CD4-positive, alpha-beta memory T cell (primary cell): ENCODE data around the gene DISP2. TPM values are rescaled to one million over a fixed set of nuclear protein-coding genes. Genes with fewer than 3 reads are reported as not detected.

Source experiments
- CTCF ChIA-PET: fragments of 350-600 bp; sonication (Branson Sonifier 250); formaldehyde crosslinking; loops from one replicate; lab custom pipeline; 2021; ENCODE audit warnings: inconsistent platforms; ENCODE audit not compliant: partially characterized antibody; lab: Charles Lee
- POLR2A ChIA-PET: fragments of 350-600 bp; sonication (Branson Sonifier 250); formaldehyde crosslinking; loops from one replicate; lab custom pipeline; 2021; ENCODE audit not compliant: partially characterized antibody; lab: Charles Lee
- DNase-seq, 5 donors: peaks; one replicate each; pipeline versions ENCODE4 v3.0.0 to v3.0.0-alpha.2; 2020 to 2022; ENCODE audit warnings: mixed read lengths in 1 of 5
- H3K27ac ChIP-seq: one replicate; pipeline ENCODE4 v1.7.0; 2013; ENCODE audit warnings: low read depth, low read length
- H3K27me3 ChIP-seq: 2 replicates; pipeline ENCODE4 v1.7.0; 2013; ENCODE audit warnings: mild to moderate bottlenecking, low read length, moderate library complexity; ENCODE audit not compliant: insufficient read depth
- H3K36me3 ChIP-seq: 2 replicates; pipeline ENCODE4 v1.7.0; 2013; ENCODE audit warnings: mild to moderate bottlenecking, low read length, moderate library complexity; ENCODE audit not compliant: insufficient read depth
- H3K4me1 ChIP-seq: 2 replicates; pipeline ENCODE4 v1.7.0; 2013; ENCODE audit warnings: mild to moderate bottlenecking, low read length, moderate library complexity; ENCODE audit not compliant: insufficient read depth
- H3K4me3 ChIP-seq, 2 donors: one replicate each; pipeline ENCODE4 v1.7.0; 2013; ENCODE audit warnings: low read length in 2 of 2, mild to moderate bottlenecking in 1 of 2
- H3K9me3 ChIP-seq, 2 donors: one replicate each; pipeline ENCODE4 v1.7.0; 2013; ENCODE audit warnings: low read length in 2 of 2, control low read depth in 1 of 2; ENCODE audit not compliant: control insufficient read depth in 1 of 2
- H3K27ac Mint-ChIP-seq, 7 donors: one replicate each; pipeline ENCODE4 v1.8.0; 2020 to 2021; ENCODE audit warnings: mixed read lengths in 7 of 7, mild to moderate bottlenecking in 6 of 7, inconsistent platforms in 3 of 7, moderate library complexity in 3 of 7
- H3K27me3 Mint-ChIP-seq, 2 donors: one replicate each; pipeline ENCODE4 v1.8.0; 2020 to 2021; ENCODE audit warnings: mixed read lengths in 2 of 2
- H3K36me3 Mint-ChIP-seq, 2 donors: one replicate each; pipeline ENCODE4 v1.8.0; 2020 to 2021; ENCODE audit warnings: mixed read lengths in 2 of 2, inconsistent platforms in 1 of 2, mild to moderate bottlenecking in 1 of 2
- H3K4me1 Mint-ChIP-seq, 4 donors: one replicate each; pipeline ENCODE4 v1.8.0; 2020 to 2021; ENCODE audit warnings: mixed read lengths in 4 of 4, mild to moderate bottlenecking in 1 of 4
- H3K4me3 Mint-ChIP-seq, 8 donors: one replicate each; pipeline ENCODE4 v1.8.0; 2020 to 2021; ENCODE audit warnings: mixed read lengths in 8 of 8, mild to moderate bottlenecking in 7 of 8, moderate library complexity in 6 of 8, inconsistent platforms in 3 of 8
- H3K9me3 Mint-ChIP-seq, 8 donors: one replicate each; pipeline ENCODE4 v1.8.0; 2020 to 2021; ENCODE audit warnings: mixed read lengths in 8 of 8, mild to moderate bottlenecking in 5 of 8, inconsistent platforms in 3 of 8, moderate library complexity in 1 of 8
- intact Hi-C: fragments of 100-400 bp; cut with micrococcal nuclease; formaldehyde crosslinking; loops from one replicate; pipeline ENCODE4 v1.15.1; 2023
- polyA plus RNA-seq, 2 donors: library from polyadenylated mRNA; unstranded; fragments of 300-500 nt; fragmentation: Illumina TruSeq; gene quantifications; one replicate each; pipeline ENCODE4 v1.2.3, GENCODE V29; 2021
- total RNA-seq, 2 experiments: library from RNA; stranded (reverse); gene quantifications; one replicate each; pipeline ENCODE4 v1.2.3, GENCODE V29; 2021

DISP2 gene
- total and polyA plus RNA-seq, 4 experiments from 2014 or later: 0.03 to 0.23 (median 0.05) TPM; not detected in 1

DNA sequence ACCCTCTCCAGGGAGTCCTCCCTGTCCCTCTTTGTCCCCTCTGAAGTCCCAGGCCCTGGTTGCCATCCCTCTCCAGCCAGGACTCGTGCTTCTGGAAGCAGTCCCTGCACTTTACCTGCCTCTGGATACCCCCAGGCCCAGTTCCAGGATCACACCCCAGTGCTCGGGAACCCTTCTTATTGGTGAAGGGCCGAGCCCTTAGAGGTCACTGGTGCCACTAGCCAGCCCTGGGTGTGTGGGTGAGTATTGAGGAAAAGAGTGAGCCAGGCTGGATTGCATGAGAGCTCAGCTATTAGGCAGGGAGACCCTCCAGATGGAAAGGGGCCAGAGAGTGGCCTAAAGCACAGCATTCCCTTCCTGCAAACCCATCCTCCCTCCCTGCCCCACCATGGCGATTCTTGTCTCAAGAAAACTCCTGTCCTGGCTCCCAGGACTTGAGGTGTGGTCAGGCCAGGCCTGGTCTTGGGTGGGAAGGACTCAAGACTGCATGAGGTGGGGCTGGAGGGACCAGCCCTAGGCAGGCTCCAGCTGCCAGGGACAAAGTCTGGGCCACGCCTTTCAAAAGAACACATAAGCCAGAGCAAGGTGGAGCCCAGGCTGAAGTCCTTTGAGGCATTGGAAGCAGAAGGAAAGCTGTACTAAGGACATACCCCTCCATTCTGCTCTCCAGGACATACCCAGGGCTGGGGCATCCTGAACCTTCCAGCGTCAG is 12.0 kb upstream of the DISP2 start:
- intact Hi-C loops: no loop called here
- no peak for DNase-seq
- Histone ChIP-seq H3K27ac (no peak overlapping the region), H3K4me1 (peaks cover 7% of the 10 kb centered on the region), H3K27me3 (no peaks in the 10 kb centered on the region), H3K4me3 (no peak overlapping the region), H3K9me3 (no peaks in the 10 kb centered on the region), H3K36me3 (no peaks in the 10 kb centered on the region)
- Mint-ChIP-seq H3K9me3 (no peaks in the 10 kb centered on the region), H3K27ac (no peak overlapping the region), H3K36me3 (no peaks in the 10 kb centered on the region), H3K4me3 (no peak overlapping the region), H3K4me1 (peaks cover 0 to 3% (median under 1%) of the 10 kb centered on the region in 4 donors), H3K27me3 (no peaks in the 10 kb centered on the region)
- CTCF ChIA-PET: interaction anchor here (0.6 to 13.4 kb wide), 7 partner anchors 8 to 75 kb away, joined by 3 to 324 read pairs (median 4); partner anchors contain the start of gene PLCB2
- POLR2A ChIA-PET: no interaction called here

DNA sequence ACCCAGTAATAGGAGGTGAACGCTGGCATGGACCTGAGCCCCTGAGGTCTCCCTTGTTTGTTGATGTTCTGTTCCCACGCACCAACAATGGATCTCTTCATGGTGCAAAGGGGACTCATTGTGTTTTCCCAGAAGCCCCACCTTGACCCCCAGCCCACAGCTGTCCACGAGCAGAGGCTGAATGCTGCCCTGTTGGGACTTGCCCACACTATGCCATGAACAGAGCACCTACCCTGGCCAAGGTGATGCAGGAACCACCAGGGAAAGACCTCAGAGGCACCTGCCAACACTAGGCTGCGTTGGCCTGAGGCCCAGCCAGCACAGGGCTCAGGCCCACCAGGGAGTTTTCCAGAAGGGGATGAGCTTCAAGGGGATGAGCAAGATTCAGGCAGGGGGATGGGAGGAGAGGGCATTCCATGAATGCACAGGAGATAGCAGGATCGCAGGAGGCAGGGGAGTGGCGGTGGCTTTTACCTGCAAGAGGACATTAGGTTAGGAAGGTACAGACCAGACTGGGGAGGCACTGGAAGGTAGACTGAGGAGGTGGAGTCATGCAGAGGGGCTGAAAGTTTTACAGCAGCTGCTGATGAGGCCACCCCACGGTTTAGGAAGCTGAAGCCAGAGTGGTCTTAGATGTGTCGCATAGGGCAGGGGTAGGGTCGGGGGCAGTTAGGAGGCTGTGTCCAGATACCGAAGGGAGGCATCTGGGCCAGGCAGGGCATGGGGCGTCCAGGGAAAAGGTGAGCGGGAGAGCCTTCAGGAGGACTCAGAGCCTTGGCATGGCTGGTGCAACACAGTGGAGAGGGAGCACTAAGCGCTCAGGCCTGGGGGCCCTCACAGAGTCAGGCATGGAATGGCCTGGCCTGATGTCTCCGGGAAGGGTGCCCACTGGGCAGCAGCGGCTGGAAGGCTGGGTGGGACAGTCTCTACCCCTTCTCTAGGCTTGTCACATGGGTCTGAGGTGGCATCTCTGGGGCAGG is 11.2 kb upstream of the DISP2 start:
- H3K36me3 Mint-ChIP-seq: no peaks in the 10 kb centered on the region
- no peak overlapping the region for H3K4me3 ChIP-seq
- no peaks in the 10 kb centered on the region for H3K36me3 ChIP-seq
- H3K27me3 ChIP-seq: no peaks in the 10 kb centered on the region
- H3K9me3 Mint-ChIP-seq: no peaks in the 10 kb centered on the region
- H3K4me1 ChIP-seq: peaks cover 7% of the 10 kb centered on the region
- H3K9me3 ChIP-seq: no peaks in the 10 kb centered on the region
- H3K4me3 Mint-ChIP-seq: no peak overlapping the region
- intact Hi-C loops: no loop called here
- DNase-seq: no peak
- ChIA-PET CTCF (interaction anchor here (0.6 to 13.4 kb wide), 5 partner anchors 9 to 74 kb away, joined by 3 to 324 read pairs (median 4); partner anchors contain the start of gene PLCB2), POLR2A (no interaction called here)
- peak overlapping the region in 1 of 7 donors; percentile 26 for H3K27ac Mint-ChIP-seq
- no peak overlapping the region for H3K27ac ChIP-seq
- H3K4me1 Mint-ChIP-seq: peaks cover 0 to 3% (median under 1%) of the 10 kb centered on the region in 4 donors
- no peaks in the 10 kb centered on the region for H3K27me3 Mint-ChIP-seq

DNA sequence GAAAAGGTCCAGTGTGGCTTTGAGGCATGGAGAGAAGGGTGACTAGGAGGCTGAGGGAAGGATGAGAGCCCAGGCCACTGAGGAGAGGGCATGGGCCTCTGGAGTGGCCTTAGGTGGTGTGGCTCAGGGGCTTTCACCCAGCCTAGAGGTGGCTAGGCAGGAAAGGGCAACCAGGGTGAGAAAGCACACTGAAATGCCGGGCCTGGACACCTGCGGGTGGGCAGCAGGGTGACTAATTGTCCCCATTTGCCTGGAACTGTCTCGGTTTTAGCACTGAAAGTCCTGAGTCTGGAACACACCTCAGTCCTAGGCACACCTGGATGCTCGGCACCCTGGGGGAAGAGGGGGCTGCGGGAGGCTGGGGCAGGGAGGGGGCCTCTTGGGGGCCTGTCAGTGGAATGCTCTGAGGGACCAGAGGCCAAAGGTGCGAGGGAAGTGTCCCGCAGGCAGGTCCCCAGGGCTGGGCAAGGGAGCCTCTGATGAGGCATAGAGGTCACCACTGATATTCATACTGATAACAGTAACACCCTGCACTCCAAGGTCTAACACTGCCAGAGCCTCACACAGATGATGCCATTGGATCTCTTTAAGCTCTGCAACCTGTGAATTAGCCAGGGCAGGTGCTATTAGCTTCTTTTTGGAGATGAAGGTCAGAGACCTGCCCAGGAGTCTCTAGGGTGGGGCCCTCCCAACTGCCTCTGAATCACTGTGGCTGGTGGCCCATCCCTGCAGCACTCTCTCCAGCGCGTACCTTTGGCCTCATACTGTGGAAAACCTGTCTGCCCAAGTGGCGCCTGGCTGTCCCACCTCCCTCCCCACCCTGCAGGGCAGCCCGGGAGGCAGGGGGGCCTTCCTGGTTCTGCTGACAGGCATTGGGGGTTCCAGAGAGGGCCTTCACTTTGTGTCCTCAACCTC is 10.2 kb upstream of the DISP2 start:
- Mint-ChIP-seq H3K36me3 (no peaks in the 10 kb centered on the region), H3K9me3 (no peaks in the 10 kb centered on the region), H3K4me3 (no peak overlapping the region), H3K27me3 (no peaks in the 10 kb centered on the region), H3K4me1 (peaks cover 0 to 3% (median under 1%) of the 10 kb centered on the region in 4 donors), H3K27ac (peak overlapping the region in 1 of 7 donors; percentile 26)
- CTCF ChIA-PET: interaction anchor here (1.4 to 11.2 kb wide), 2 partner anchors 74 kb away, joined by 3 to 235 read pairs; no protein-coding TSS in a partner anchor
- Histone ChIP-seq H3K36me3 (no peaks in the 10 kb centered on the region), H3K9me3 (no peaks in the 10 kb centered on the region), H3K4me3 (no peak overlapping the region), H3K27ac (no peak overlapping the region), H3K4me1 (peaks cover 7% of the 10 kb centered on the region), H3K27me3 (no peaks in the 10 kb centered on the region)
- POLR2A ChIA-PET: no interaction called here
- DNase-seq: no peak
- intact Hi-C loops: no loop called here

DNA sequence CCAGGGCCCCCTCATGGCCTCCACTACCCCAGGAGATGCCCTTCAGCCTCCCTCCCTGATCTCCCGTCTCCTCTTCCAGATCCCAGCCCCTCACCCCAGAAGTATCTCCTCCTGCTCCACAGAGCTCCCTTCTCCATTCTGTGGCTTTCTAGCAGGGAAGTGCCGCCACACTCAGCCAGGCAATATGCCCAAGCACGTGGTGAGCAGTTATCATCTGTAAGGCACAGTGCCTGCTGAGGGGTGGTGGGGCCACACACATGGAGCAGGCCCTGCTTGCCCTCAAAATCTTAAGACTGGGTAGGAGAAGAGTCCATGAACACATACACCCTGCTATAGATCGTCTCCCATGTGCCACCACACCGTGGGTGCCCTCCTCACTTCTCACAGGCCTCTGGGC is 9.5 kb upstream of the DISP2 start:
- Mint-ChIP-seq H3K27me3 (no peaks in the 10 kb centered on the region), H3K9me3 (no peaks in the 10 kb centered on the region), H3K4me3 (no peak overlapping the region), H3K4me1 (peaks cover 0 to 3% (median under 1%) of the 10 kb centered on the region in 4 donors), H3K27ac (no peak overlapping the region), H3K36me3 (no peaks in the 10 kb centered on the region)
- ChIA-PET POLR2A (no interaction called here), CTCF (interaction anchor here (1.4 kb wide), 1 partner anchor 73 kb away, joined by 3 read pairs; no protein-coding TSS in a partner anchor)
- Histone ChIP-seq H3K4me1 (peaks cover 7% of the 10 kb centered on the region), H3K36me3 (no peaks in the 10 kb centered on the region), H3K27me3 (no peaks in the 10 kb centered on the region), H3K27ac (no peak overlapping the region), H3K9me3 (no peaks in the 10 kb centered on the region), H3K4me3 (no peak overlapping the region)
- DNase-seq: no peak
- intact Hi-C loops: no loop called here

DNA sequence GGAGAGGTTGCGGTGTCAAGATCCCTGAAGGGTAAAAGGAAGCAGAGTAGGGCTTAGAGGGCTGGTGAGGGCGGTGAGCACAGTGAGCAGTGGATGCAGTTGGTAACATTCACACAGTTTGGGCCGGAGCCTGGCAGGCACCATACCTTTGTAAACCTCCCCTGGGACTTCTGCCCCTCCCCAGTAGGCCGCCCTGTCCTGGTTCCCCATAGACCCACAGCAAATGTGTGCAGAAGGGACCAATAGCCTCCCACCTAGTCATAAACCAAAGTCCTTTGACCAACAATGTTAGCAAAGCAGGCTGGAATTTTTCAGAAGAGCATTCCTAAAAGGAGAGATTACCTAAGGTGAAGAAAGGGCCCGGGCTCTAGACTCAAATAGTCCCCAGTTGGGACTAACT is 8.9 kb upstream of the DISP2 start:
- no peak for DNase-seq
- POLR2A ChIA-PET: no interaction called here
- Mint-ChIP-seq H3K4me3 (no peak overlapping the region), H3K4me1 (peaks cover 0 to 3% (median under 1%) of the 10 kb centered on the region in 4 donors), H3K27me3 (no peaks in the 10 kb centered on the region), H3K36me3 (no peaks in the 10 kb centered on the region), H3K9me3 (peaks cover 0 to 2% (median 0%) of the 10 kb centered on the region in 8 donors), H3K27ac (no peak overlapping the region)
- Histone ChIP-seq H3K4me1 (peaks cover 6% of the 10 kb centered on the region), H3K4me3 (no peak overlapping the region), H3K27me3 (no peaks in the 10 kb centered on the region), H3K9me3 (no peaks in the 10 kb centered on the region), H3K36me3 (no peaks in the 10 kb centered on the region), H3K27ac (no peak overlapping the region)
- intact Hi-C loops: no loop called here
- CTCF ChIA-PET: interaction anchor here (1.4 kb wide), 1 partner anchor 73 kb away, joined by 3 read pairs; no protein-coding TSS in a partner anchor

DNA sequence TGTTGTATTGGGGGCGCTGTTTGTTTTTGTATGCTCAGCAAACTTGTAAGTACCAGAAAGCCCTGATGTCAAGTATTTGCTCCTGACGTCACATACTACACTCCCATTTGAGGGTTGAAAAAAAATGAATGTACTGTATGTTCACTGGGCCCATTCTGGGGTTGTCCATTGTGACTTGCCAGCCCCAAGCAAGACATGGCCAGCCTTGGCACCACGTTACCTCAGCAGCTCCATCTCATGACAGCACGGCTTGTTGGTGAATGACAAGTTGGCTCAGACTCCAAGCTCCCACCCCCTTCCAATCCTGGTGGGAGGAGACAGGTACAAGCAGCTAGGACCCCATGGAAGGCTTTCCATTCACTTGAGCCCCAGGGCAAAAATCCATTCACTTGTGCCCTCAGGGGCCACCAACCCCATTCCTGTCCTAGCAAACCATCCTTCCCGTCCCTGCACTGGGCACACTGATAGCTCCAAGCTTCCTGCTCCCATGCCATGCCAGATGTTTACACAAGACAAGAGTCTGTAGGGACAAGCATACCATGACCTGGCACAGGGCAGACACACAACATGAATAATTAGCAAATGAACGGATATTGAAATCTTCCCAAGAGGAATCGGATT is 5.6 kb upstream of the DISP2 start:
- Mint-ChIP-seq H3K27me3 (peaks cover 0 to 4% of the 10 kb centered on the region in 2 donors), H3K9me3 (peaks cover 0 to 2% (median 0%) of the 10 kb centered on the region in 8 donors), H3K27ac (no peak overlapping the region), H3K4me3 (no peak overlapping the region), H3K36me3 (no peaks in the 10 kb centered on the region), H3K4me1 (no peaks in the 10 kb centered on the region)
- intact Hi-C loops: no loop called here
- no peak for DNase-seq
- Histone ChIP-seq H3K4me3 (no peak overlapping the region), H3K4me1 (peaks cover under 1% of the 10 kb centered on the region), H3K27me3 (no peaks in the 10 kb centered on the region), H3K9me3 (no peaks in the 10 kb centered on the region), H3K27ac (no peak overlapping the region), H3K36me3 (no peaks in the 10 kb centered on the region)
- POLR2A ChIA-PET: interaction anchor here (1.0 to 1.3 kb wide), 2 partner anchors 8 to 30 kb away, joined by 3 read pairs; no protein-coding TSS in a partner anchor
- CTCF ChIA-PET: interaction anchor here (0.8 to 1.5 kb wide), 3 partner anchors 9 to 45 kb away, joined by 3 to 5 read pairs (median 3); partner anchors contain the start of gene PLCB2
